ENCODE data around the gene MIGA2.

The MIGA2 gene

GRCh38 chr9:129078691-129079503 is 42.5 kb downstream of the MIGA2 start:
- H3K4me3 ChIP-seq (replicated peaks; ENCODE audit: low read depth, low read length) = no peak overlapping the region
- no peak for TF ChIP-seq CTCF (IDR thresholded peaks at IDR 0.05; ENCODE audit: low read length, missing control alignments)
- no peak for DNase-seq (ENCODE audit: low read depth)

GRCh38 chr9:129079829-129080228 is 43.4 kb downstream of the MIGA2 start:
- no peak for TF ChIP-seq CTCF (IDR thresholded peaks at IDR 0.05; ENCODE audit: low read length, missing control alignments)
- DNase-seq (ENCODE audit: low read depth) = no peak

GRCh38 chr9:129080298-129080600 is 43.8 kb downstream of the MIGA2 start:
- DNase-seq (ENCODE audit: low read depth) = no peak
- no peak for TF ChIP-seq CTCF (IDR thresholded peaks at IDR 0.05; ENCODE audit: low read length, missing control alignments)
- H3K4me3 ChIP-seq (replicated peaks; ENCODE audit: low read depth, low read length) = peak overlapping the region; percentile 83

More at GRCh38 chr9:129079829-129080228, 43.4 kb downstream of the MIGA2 start:
- peak overlapping the region; percentile 83 for H3K4me3 ChIP-seq (replicated peaks; ENCODE audit: low read depth, low read length)

GRCh38 chr9:129080601-129081387 is 44.4 kb downstream of the MIGA2 start, which contains the start of gene DOLPP1:
TSS of gene DOLPP1 (plus strand) at chr9:129081111. CDS start at chr9:129081132, 21 bp downstream.
- peak; percentile 99 for DNase-seq (ENCODE audit: low read depth)
- TF ChIP-seq CTCF (IDR thresholded peaks at IDR 0.05; ENCODE audit: low read length, missing control alignments) = no peak
- H3K4me3 ChIP-seq (replicated peaks; ENCODE audit: low read depth, low read length) = peak within 1 kb of the TSS; percentile 83

GRCh38 chr9:129081388-129081904 is 45.0 kb downstream of the MIGA2 start:
- peak overlapping the region; percentile 83 for H3K4me3 ChIP-seq (replicated peaks; ENCODE audit: low read depth, low read length)
- DNase-seq (ENCODE audit: low read depth) = no peak
- TF ChIP-seq CTCF (IDR thresholded peaks at IDR 0.05; ENCODE audit: low read length, missing control alignments) = no peak

GRCh38 chr9:129084087-129084486 is 47.7 kb downstream of the MIGA2 start:
- TF ChIP-seq CTCF (IDR thresholded peaks at IDR 0.05; ENCODE audit: low read length, missing control alignments) = no peak
- H3K4me3 ChIP-seq (replicated peaks; ENCODE audit: low read depth, low read length) = no peak overlapping the region
- DNase-seq (ENCODE audit: low read depth) = no peak
